HepG2 (cell line): ENCODE data around the gene GRIK2. TPM values are rescaled to one million over a fixed set of nuclear protein-coding genes. Genes with fewer than 3 reads are reported as not detected.

Experiments used
- ATAC-seq: fragments of 200-7000 bp; cut with Tn5 transposase; 3 replicates; pipeline ENCODE4 v1.9.1; 2020; ENCODE audit warnings: mild to moderate bottlenecking, moderate library complexity
- BruUV-seq: library from RNA; stranded (reverse); fragments of 400-500 nt; replicated peaks from 2 replicates; lab custom pipeline; 2021; lab: Mats Ljungman, UMichigan
- CTCF ChIA-PET: fragments of 300-600 bp; formaldehyde crosslinking; extraction: SDS; loops from one replicate; lab custom pipeline; 2021; ENCODE audit warnings: low total read pairs, inconsistent platforms, low intra/inter-chr PET ratio; lab: Yijun Ruan, JAX
- POLR2A ChIA-PET: fragments of 350-600 bp; sonication (Branson Sonifier 250); formaldehyde crosslinking; loops from one replicate; lab custom pipeline; 2020; ENCODE audit warnings: antibody characterized with exemption, inconsistent platforms; lab: Yijun Ruan, JAX
- DNase-seq: peaks from one replicate; pipeline ENCODE4 v3.0.0-alpha.2; 2015; ENCODE audit warnings: low spot score
- FAIRE-seq: peaks from 3 replicates; lab custom pipeline; 2011; peaks lifted over from hg19 to GRCh38; lab: Jason Lieb, UNC
- H2AFZ ChIP-seq: one replicate; pipeline ENCODE4 v1.6.1; 2011; ENCODE audit warnings: low read length, inconsistent platforms
- H3K27ac ChIP-seq: fragments of 300-600 bp; 3 replicates; pipeline ENCODE4 v1.8.0; 2011; ENCODE audit warnings: mixed run types, mild to moderate bottlenecking, mixed read lengths, low read length, inconsistent platforms; ENCODE audit not compliant: insufficient read depth; ENCODE audit errors: extremely low read length
- H3K27me3 ChIP-seq, 2 experiments: fragments of 200-600 bp in 1 of 2; 2 replicates in 1 of 2; 3 replicates in 1 of 2; pipeline versions ENCODE4 v1.6.0 to v1.8.0; 2011; ENCODE audit warnings: low read length in 2 of 2, mild to moderate bottlenecking in 2 of 2, moderate library complexity in 2 of 2, inconsistent platforms in 1 of 2; ENCODE audit not compliant: insufficient read depth in 2 of 2, control insufficient read depth in 1 of 2
- H3K36me3 ChIP-seq, 2 experiments: fragments of 200-600 bp in 1 of 2; replicated peaks in 1 of 2; 2 replicates in 1 of 2; 3 replicates in 1 of 2; pipeline versions ENCODE4 v1.5.1 to v1.8.0; 2011; ENCODE audit warnings: low read length in 2 of 2, inconsistent platforms in 1 of 2; ENCODE audit not compliant: insufficient read depth in 2 of 2, control insufficient read depth in 1 of 2
- H3K4me1 ChIP-seq: 2 replicates; pipeline ENCODE4 v1.5.1; 2012; ENCODE audit warnings: low read length, inconsistent platforms; ENCODE audit not compliant: insufficient read depth
- H3K4me2 ChIP-seq: 2 replicates; pipeline ENCODE4 v1.6.0; 2011; ENCODE audit warnings: low read depth, low read length, inconsistent platforms
- H3K4me3 ChIP-seq, 3 experiments: fragments of 200-600 bp in 1 of 3; sonication (generic), shearing (Covaris generic) in 1 of 3; replicated peaks in 1 of 3; 2 replicates each; pipeline ENCODE4 v1.5.1; 2011 to 2016; ENCODE audit warnings: low read length in 3 of 3, inconsistent platforms in 2 of 3, low read depth in 2 of 3, mild to moderate bottlenecking in 2 of 3, control low read depth in 1 of 3, mixed read lengths in 1 of 3; ENCODE audit not compliant: insufficient read depth in 1 of 3
- H3K79me2 ChIP-seq: one replicate; pipeline ENCODE4 v1.6.1; 2011; ENCODE audit warnings: low read length, inconsistent platforms; ENCODE audit not compliant: insufficient read depth
- H3K9ac ChIP-seq: 2 replicates; pipeline ENCODE4 v1.6.0; 2011; ENCODE audit warnings: mild to moderate bottlenecking, low read depth, low read length, inconsistent platforms; ENCODE audit not compliant: insufficient read depth
- H3K9me3 ChIP-seq: 2 replicates; pipeline ENCODE4 v1.5.1; 2012; ENCODE audit warnings: mild to moderate bottlenecking, low read length
- H4K20me1 ChIP-seq: 2 replicates; pipeline ENCODE4 v1.6.0; 2011; ENCODE audit warnings: inconsistent platforms, mild to moderate bottlenecking, low read length, moderate library complexity; ENCODE audit not compliant: insufficient read depth
- ASH2L ChIP-seq: fragments of 300-600, 200-600 bp; sonication (generic); IDR thresholded peaks from 2 replicates; pipeline ENCODE4 v1.7.0; 2017; ENCODE audit warnings: low read depth, mild to moderate bottlenecking, moderate library complexity, mixed read lengths, low read length; ENCODE audit not compliant: insufficient read length
- CBX2 ChIP-seq, 2 experiments: fragments of 200-600 bp in 1 of 2; sonication (generic); formaldehyde crosslinking in 1 of 2; IDR thresholded peaks; 2 replicates each; pipeline versions ENCODE4 v1.7.0 to v1.8.1; 2018 to 2022; ENCODE audit warnings: low read depth in 2 of 2, low read length in 1 of 2, mild to moderate bottlenecking in 1 of 2, missing genetic modification reagents in 1 of 2
- CREB1 ChIP-seq, 2 experiments: fragments of 450-650 bp in 1 of 2; IDR thresholded peaks; 2 replicates each; pipeline ENCODE4 v1.6.1; 2016 to 2017; ENCODE audit warnings: control low read depth in 1 of 2, mild to moderate bottlenecking in 1 of 2, missing compliant biosample characterization in 1 of 2, missing genetic modification characterization in 1 of 2
- HNRNPH1 ChIP-seq: fragments of 200-400 bp; formaldehyde crosslinking; optimal IDR thresholded peaks from 2 replicates; pipeline ENCODE3; 2017; ENCODE audit warnings: mild to moderate bottlenecking, low read depth, low read length
- KAT7 ChIP-seq: IDR thresholded peaks from 2 replicates; pipeline ENCODE4 v1.6.1; 2018; ENCODE audit warnings: borderline replicate concordance, missing compliant biosample characterization
- MEIS2 ChIP-seq: sonication (generic); formaldehyde crosslinking; IDR thresholded peaks from 2 replicates; pipeline ENCODE4 v1.9.0; 2021; ENCODE audit warnings: mild to moderate bottlenecking, missing genetic modification reagents
- ZFP91 ChIP-seq: sonication (generic); formaldehyde crosslinking; IDR thresholded peaks from 2 replicates; pipeline ENCODE4 v1.9.0; 2022; ENCODE audit warnings: missing genetic modification reagents, mild to moderate bottlenecking, borderline replicate concordance
- ZNF770 ChIP-seq: sonication (generic); formaldehyde crosslinking; IDR thresholded peaks from 2 replicates; pipeline ENCODE4 v1.5.0; 2020; ENCODE audit warnings: mild to moderate bottlenecking, missing genetic modification reagents
- WGBS: methylation state at CpG from one replicate; pipeline ENCODE4 v1.1.6; 2017; ENCODE audit warnings: low lambda C conversion rate; 5-methylcytosine and 5-hydroxymethylcytosine counted together
- in situ Hi-C: cut with HindIII; loops from 2 replicates; pipeline ENCODE4 v1.10.0; 2017; ENCODE audit warnings: low pct_unique_long_range_greater_than_20kb; ENCODE audit not compliant: extremely low pct_ligation_motif_present
- intact Hi-C: fragments of 100-400 bp; cut with micrococcal nuclease; formaldehyde crosslinking; loops from one replicate; pipeline ENCODE4 v1.10.0; 2022; ENCODE audit not compliant: unreplicated experiment
- polyA plus RNA-seq, 8 experiments: library from polyadenylated mRNA; depleted of rRNA in 3 of 8; stranded (reverse) in 7 of 8; unstranded in 1 of 8; fragments of >200 nt; fragmentation: Illumina TruSeq in 4 of 8; extraction: Trizol in 4 of 8; gene quantifications; 2 replicates each; pipeline versions ENCODE4 v1.2.1 to v1.2.3, GENCODE V29; 2011 to 2016; ENCODE audit warnings: low read depth in 4 of 8, missing spikeins in 1 of 8, mixed read lengths in 1 of 8; ENCODE audit not compliant: insufficient read depth in 1 of 8
- total RNA-seq, 5 experiments: library from RNA; depleted of rRNA; stranded (reverse); fragments of >200 nt; fragmentation: Illumina TruSeq; extraction: Trizol; gene quantifications; 2 replicates each; pipeline ENCODE4 v1.2.3, GENCODE V29; 2016; ENCODE audit warnings: low read depth in 1 of 5
- TF ChIP-seq, protein P1 (sequence below): IDR thresholded peaks from 2 replicates; pipeline ENCODE4 v1.6.1; 2012; ENCODE audit warnings: low read depth, low read length, improper control_type of control experiment
- TF ChIP-seq, protein P2 (sequence below): sonication (generic); formaldehyde crosslinking; IDR thresholded peaks from 2 replicates; pipeline ENCODE4 v1.4.0; 2020; ENCODE audit warnings: mild to moderate bottlenecking, missing genetic modification reagents

GRIK2 gene
- total and polyA plus RNA-seq, 2 of the 13 experiments (the other 11 are each of a cell fraction or from before 2014, with no cell fraction given), result not detected

DNA sequence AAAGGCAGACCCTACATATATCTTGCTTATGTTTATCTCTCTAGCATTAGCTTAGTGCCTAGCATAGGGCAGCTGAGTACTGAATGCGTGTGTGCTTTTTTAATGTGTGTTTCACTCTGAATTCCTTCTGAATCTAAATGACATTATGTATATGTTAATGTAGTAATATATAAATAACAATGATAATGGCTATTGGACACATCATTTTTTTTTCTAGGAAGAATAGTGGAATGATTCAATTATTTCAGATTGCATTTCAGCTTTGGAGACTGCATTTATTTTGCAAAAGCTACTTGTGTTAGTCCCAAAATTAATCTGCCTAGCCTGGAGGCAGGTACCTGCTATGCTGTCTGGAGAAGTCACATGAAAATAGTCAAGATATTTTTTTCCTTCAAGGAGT, 371.8 kb downstream of the GRIK2 start (continued):
- TF ChIP-seq, protein P1, sequence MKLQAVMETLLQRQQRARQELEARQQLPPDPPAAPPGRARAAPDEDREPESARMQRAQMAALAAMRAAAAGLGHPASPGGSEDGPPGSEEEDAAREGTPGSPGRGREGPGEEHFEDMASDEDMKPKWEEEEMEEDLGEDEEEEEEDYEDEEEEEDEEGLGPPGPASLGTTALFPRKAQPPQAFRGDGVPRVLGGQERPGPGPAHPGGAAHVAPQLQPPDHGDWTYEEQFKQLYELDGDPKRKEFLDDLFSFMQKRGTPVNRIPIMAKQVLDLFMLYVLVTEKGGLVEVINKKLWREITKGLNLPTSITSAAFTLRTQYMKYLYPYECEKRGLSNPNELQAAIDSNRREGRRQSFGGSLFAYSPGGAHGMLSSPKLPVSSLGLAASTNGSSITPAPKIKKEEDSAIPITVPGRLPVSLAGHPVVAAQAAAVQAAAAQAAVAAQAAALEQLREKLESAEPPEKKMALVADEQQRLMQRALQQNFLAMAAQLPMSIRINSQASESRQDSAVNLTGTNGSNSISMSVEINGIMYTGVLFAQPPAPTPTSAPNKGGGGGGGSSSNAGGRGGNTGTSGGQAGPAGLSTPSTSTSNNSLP, result no peak

- H2AFZ ChIP-seq, result no peak overlapping the region
- no peaks in the 10 kb centered on the region for H4K20me1 ChIP-seq
- no peak overlapping the region for H3K4me3 ChIP-seq
- H3K9me3 ChIP-seq, result no peaks in the 10 kb centered on the region
- in situ Hi-C loops, result no loop called here
- no peaks in the 10 kb centered on the region for H3K36me3 ChIP-seq
- FAIRE-seq (no peak), DNase-seq (no peak), ATAC-seq (no peak)
- ChIA-PET CTCF (no interaction called here), POLR2A (no interaction called here)
- H3K4me2 ChIP-seq, result no peak overlapping the region
- WGBS, result under 1% methylated on average over 3 of the region's 3 CpGs
- BruUV-seq, result no TSS peak
- no peak overlapping the region for H3K27ac ChIP-seq
- H3K27me3 ChIP-seq, result no peaks in the 10 kb centered on the region; a peak in 1 of 5 replicates
- no peaks in the 10 kb centered on the region for H3K79me2 ChIP-seq
- intact Hi-C loops, result no loop called here
- no peaks in the 10 kb centered on the region for H3K4me1 ChIP-seq
- no peak overlapping the region for H3K9ac ChIP-seq
- TF ChIP-seq ZNF770 (CRISPR knock-in tag), result no peak
- no peak for TF ChIP-seq KAT7 (CRISPR knock-in tag)
- no peak for TF ChIP-seq HNRNPH1
- no peak for TF ChIP-seq ZFP91 (CRISPR knock-in tag)
- peak; percentile 70 for TF ChIP-seq CREB1 (IDR thresholded peaks at IDR 0.05)
- no peak for TF ChIP-seq CREB1 (CRISPR knock-in tag; IDR thresholded peaks at IDR 0.05)
- TF ChIP-seq, protein P2, sequence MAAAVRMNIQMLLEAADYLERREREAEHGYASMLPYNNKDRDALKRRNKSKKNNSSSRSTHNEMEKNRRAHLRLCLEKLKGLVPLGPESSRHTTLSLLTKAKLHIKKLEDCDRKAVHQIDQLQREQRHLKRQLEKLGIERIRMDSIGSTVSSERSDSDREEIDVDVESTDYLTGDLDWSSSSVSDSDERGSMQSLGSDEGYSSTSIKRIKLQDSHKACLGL (CRISPR knock-in tag), result no peak
- TF ChIP-seq ASH2L, result no peak
- no peak for TF ChIP-seq CBX2 (IDR thresholded peaks at IDR 0.05; ENCODE audit: low read depth, low read length)
- no peak for TF ChIP-seq CBX2 (CRISPR knock-in tag; IDR thresholded peaks at IDR 0.05; ENCODE audit: low read depth)
- TF ChIP-seq MEIS2 (CRISPR knock-in tag), result no peak
Observed at GRCh38 chr6:101770116-101770515, 376.6 kb downstream of the GRIK2 start.
